ENCODE measurements around the gene INF2. TPM values are rescaled to one million over a fixed set of nuclear protein-coding genes. Genes with fewer than 3 reads are reported as not detected.

INF2 gene
- total RNA-seq, 1 donor from 2014 or later, result 28.4 TPM

Other genes with a start within 250 kb of the INF2 start
- not detected for gene C14orf180, start 109.9 kb upstream of the INF2 start, total RNA-seq
- not detected for gene TMEM179, start 84.8 kb upstream of the INF2 start, total RNA-seq
- gene ADSS1, start 34.6 kb downstream of the INF2 start, total RNA-seq, result 5.7 TPM
- 51.6 TPM for gene SIVA1, start 63.5 kb downstream of the INF2 start, total RNA-seq
- gene AKT1, start 106.1 kb downstream of the INF2 start, total RNA-seq, result 57.3 TPM
- 6.4 TPM for gene ZBTB42, start 111.5 kb downstream of the INF2 start, total RNA-seq
- 28.1 TPM for gene CEP170B, start 175.7 kb downstream of the INF2 start, total RNA-seq
- gene PLD4, start 235.3 kb downstream of the INF2 start, total RNA-seq, result 0.80 TPM

All from esophagus mucosa (tissue), 1 donor.